GM23338 (cell line): ENCODE results near the gene RGL2. TPM values are rescaled to one million over a fixed set of nuclear protein-coding genes. Genes with fewer than 3 reads are reported as not detected.

Experiments used
- ATAC-seq: fragments of 200-7000 bp; cut with Tn5 transposase; 3 replicates; pipeline ENCODE4 v1.9.1; 2020
- DNase-seq: peaks from one replicate; pipeline ENCODE4 v3.0.0-alpha.2; 2015; ENCODE audit warnings: low spot score
- H2AFZ ChIP-seq: fragments of 200-600 bp; sonication (generic); 2 replicates; pipeline ENCODE4 v1.8.0; 2016; ENCODE audit warnings: antibody characterized with exemption, mild to moderate bottlenecking, moderate library complexity
- H3F3A ChIP-seq: fragments of 200-600 bp; sonication (generic); replicated peaks from 2 replicates; pipeline ENCODE4 v1.8.0; 2017; ENCODE audit warnings: antibody characterized with exemption, mixed run types, low read depth
- H3K27ac ChIP-seq: fragments of 200-600 bp; sonication (generic); 2 replicates; pipeline ENCODE4 v1.6.1; 2016; ENCODE audit warnings: low read depth
- H3K27me3 ChIP-seq: fragments of 200-600 bp; sonication (generic); 2 replicates; pipeline ENCODE4 v1.8.0; 2016; ENCODE audit warnings: mild to moderate bottlenecking, mixed run types, moderate library complexity; ENCODE audit not compliant: insufficient read depth
- H3K36me3 ChIP-seq: fragments of 200-600 bp; sonication (generic); 2 replicates; pipeline ENCODE4 v1.8.0; 2016; ENCODE audit warnings: mild to moderate bottlenecking; ENCODE audit not compliant: insufficient read depth
- H3K4me1 ChIP-seq: fragments of 200-600 bp; sonication (generic); 2 replicates; pipeline ENCODE4 v1.8.0; 2016; ENCODE audit warnings: mild to moderate bottlenecking, moderate library complexity; ENCODE audit not compliant: insufficient read depth
- H3K4me2 ChIP-seq: fragments of 200-600 bp; sonication (generic); 2 replicates; pipeline ENCODE4 v1.7.1; 2017; ENCODE audit warnings: mixed run types
- H3K4me3 ChIP-seq: fragments of 200-600 bp; sonication (generic); 2 replicates; pipeline ENCODE4 v1.6.1; 2016; ENCODE audit warnings: mixed run types
- H3K79me2 ChIP-seq: fragments of 200-600 bp; sonication (generic); replicated peaks from 2 replicates; pipeline ENCODE4 v1.8.0; 2017; ENCODE audit warnings: mild to moderate bottlenecking; ENCODE audit not compliant: insufficient read depth
- H3K9me2 ChIP-seq: fragments of 200-600 bp; sonication (generic); 2 replicates; pipeline ENCODE4 v1.8.0; 2017; ENCODE audit not compliant: insufficient read depth
- H4K20me1 ChIP-seq: fragments of 200-600 bp; sonication (generic); replicated peaks from 2 replicates; pipeline ENCODE4 v1.8.0; 2017; ENCODE audit warnings: mild to moderate bottlenecking; ENCODE audit not compliant: insufficient read depth
- H3K27ac Mint-ChIP-seq: 2 replicates; pipeline ENCODE4 v1.8.0; 2020; ENCODE audit warnings: inconsistent platforms, mild to moderate bottlenecking, moderate library complexity, mixed read lengths
- H3K27me3 Mint-ChIP-seq: 3 replicates; pipeline ENCODE4 v1.8.0; 2022; ENCODE audit warnings: low read depth, mild to moderate bottlenecking, moderate library complexity, mixed read lengths, inconsistent platforms; ENCODE audit not compliant: insufficient read depth, poor library complexity
- H3K36me3 Mint-ChIP-seq: 3 replicates; pipeline ENCODE4 v1.8.0; 2021; ENCODE audit warnings: low read depth, mild to moderate bottlenecking, inconsistent platforms, moderate library complexity, mixed read lengths
- H3K4me1 Mint-ChIP-seq: 3 replicates; pipeline ENCODE4 v1.8.0; 2020; ENCODE audit warnings: mild to moderate bottlenecking, inconsistent platforms, mixed read lengths
- H3K4me3 Mint-ChIP-seq: 3 replicates; pipeline ENCODE4 v1.8.0; 2021; ENCODE audit warnings: moderate library complexity, mild to moderate bottlenecking, inconsistent platforms, mixed read lengths
- H3K9me3 Mint-ChIP-seq: 3 replicates; pipeline ENCODE4 v1.8.0; 2020; ENCODE audit warnings: moderate library complexity, mild to moderate bottlenecking, inconsistent platforms, mixed read lengths
- CREB1 ChIP-seq: fragments of 250-450 bp; sonication (Bioruptor Pico); IDR thresholded peaks from 2 replicates; pipeline ENCODE4 v1.5.0; 2020; ENCODE audit warnings: low read depth, mild to moderate bottlenecking, moderate library complexity
- EZH2 ChIP-seq: fragments of 200-600 bp; sonication (generic); IDR thresholded peaks from one replicate; pipeline ENCODE4 v1.8.0; 2017; ENCODE audit warnings: antibody characterized with exemption, mild to moderate bottlenecking, low read depth; ENCODE audit not compliant: unreplicated experiment
- EZH2phosphoT487 ChIP-seq: fragments of 200-600 bp; sonication (generic); IDR thresholded peaks from one replicate; pipeline ENCODE4 v1.8.1; 2018; ENCODE audit warnings: antibody characterized with exemption; ENCODE audit not compliant: unreplicated experiment
- JUNB ChIP-seq: IDR thresholded peaks from one replicate; pipeline ENCODE4 v1.6.1; 2016; ENCODE audit warnings: antibody characterized with exemption; ENCODE audit not compliant: unreplicated experiment
- NANOG ChIP-seq: IDR thresholded peaks from 2 replicates; pipeline ENCODE4 v1.6.1; 2016; ENCODE audit warnings: antibody characterized with exemption, borderline replicate concordance
- POLR2AphosphoS5 ChIP-seq: IDR thresholded peaks from 2 replicates; pipeline ENCODE4 v1.6.1; 2016; ENCODE audit warnings: antibody characterized with exemption, low read depth
- STAT1 ChIP-seq: IDR thresholded peaks from one replicate; pipeline ENCODE4 v1.6.1; 2016; ENCODE audit warnings: antibody characterized with exemption; ENCODE audit not compliant: unreplicated experiment
- ZNF114 ChIP-seq: fragments of 250-450 bp; sonication (Bioruptor Pico); IDR thresholded peaks from 2 replicates; pipeline ENCODE4 v1.5.0; 2020; ENCODE audit warnings: mild to moderate bottlenecking, moderate library complexity
- ZNF331 ChIP-seq: fragments of 250-450 bp; sonication (Bioruptor Pico); IDR thresholded peaks from 2 replicates; pipeline ENCODE4 v1.5.0; 2020; ENCODE audit warnings: low read depth, mild to moderate bottlenecking, moderate library complexity
- polyA plus RNA-seq: library from polyadenylated mRNA; unstranded; fragments of >200 nt; fragmentation: Nextera tagmentation; extraction: Ambion mirVana; gene quantifications from 2 replicates; pipeline ENCODE4 v1.2.1, GENCODE V29; 2016
- total RNA-seq: library from RNA; depleted of rRNA; stranded (reverse); fragments of >200 nt; shearing (Covaris generic); gene quantifications from 2 replicates; pipeline ENCODE4 v1.2.3, GENCODE V29; 2014
- TF ChIP-seq, protein P1 (sequence below): IDR thresholded peaks from 2 replicates; pipeline ENCODE4 v1.6.1; 2016; ENCODE audit warnings: antibody characterized with exemption
- TF ChIP-seq, protein P2 (sequence below): IDR thresholded peaks from one replicate; pipeline ENCODE4 v1.6.1; 2018; ENCODE audit warnings: antibody characterized with exemption; ENCODE audit not compliant: unreplicated experiment
- TF ChIP-seq, protein P3 (sequence below), 2 experiments: fragments of 200-600 bp in 1 of 2; sonication (generic) in 1 of 2; conservative IDR thresholded peaks; 2 replicates each; pipeline versions ENCODE4 v1.5.1 to v1.6.1; 2016 to 2017; ENCODE audit warnings: antibody characterized with exemption in 2 of 2, low read depth in 2 of 2, mild to moderate bottlenecking in 2 of 2, moderate library complexity in 1 of 2
- TF ChIP-seq, protein P4 (sequence below): fragments of 250-450 bp; sonication (Bioruptor Pico); IDR thresholded peaks from 2 replicates; pipeline ENCODE4 v1.5.0; 2020; ENCODE audit warnings: mild to moderate bottlenecking, moderate library complexity

RGL2 gene
- total and polyA plus RNA-seq, 2 experiments from 2014 or later, result 28.0 to 52.2 TPM

DNA sequence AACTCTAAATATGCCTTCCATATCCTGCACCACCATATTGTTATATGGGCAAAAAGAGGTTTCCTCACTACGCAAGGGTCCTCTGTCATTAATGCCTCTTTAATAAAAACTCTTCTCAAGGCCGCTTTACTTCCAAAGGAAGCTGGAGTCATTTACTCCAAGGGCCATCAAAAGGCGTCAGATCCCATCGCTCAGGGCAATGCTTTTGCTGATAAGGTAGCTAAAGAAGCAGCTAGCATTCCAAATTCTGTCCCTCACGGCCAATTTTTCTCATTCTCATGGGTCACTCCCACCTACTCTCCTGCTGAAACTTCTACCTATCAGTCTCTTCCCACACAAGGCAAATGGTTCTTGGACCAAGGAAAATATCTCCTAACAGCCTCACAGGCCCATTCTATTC is 49.1 kb upstream of the RGL2 start:
- no peak overlapping the region for H3K27ac Mint-ChIP-seq
- H3K4me1 ChIP-seq, result peaks cover 8% of the 10 kb centered on the region; the same call in 1 of the 2 replicates
- no peak for ATAC-seq

More for the DNA sequence above, 49.1 kb upstream of the RGL2 start:
- Mint-ChIP-seq H3K4me3 (no peak overlapping the region), H3K27me3 (peaks cover 8% of the 10 kb centered on the region), H3K4me1 (peaks cover 17% of the 10 kb centered on the region), H3K36me3 (no peaks in the 10 kb centered on the region), H3K9me3 (no peaks in the 10 kb centered on the region)
- Histone ChIP-seq H3K79me2 (no peaks in the 10 kb centered on the region), H3F3A (0 out of 2 replicates have a peak, but pooled peaks cover 3% of the 10 kb centered on the region), H3K27ac (no peak overlapping the region), H3K4me2 (no peak overlapping the region), H3K9me2 (no peaks in the 10 kb centered on the region), H3K4me3 (no peak overlapping the region), H3K36me3 (no peaks in the 10 kb centered on the region), H4K20me1 (no peaks in the 10 kb centered on the region), H2AFZ (no peak overlapping the region), H3K27me3 (no peaks in the 10 kb centered on the region)
- DNase-seq, result no peak
- TF ChIP-seq EZH2 (no peak), JUNB (no peak), NANOG (no peak), EZH2phosphoT487 (no peak), CREB1 (CRISPR knock-in tag) (no peak), POLR2AphosphoS5 (no peak), ZNF114 (CRISPR knock-in tag) (no peak), STAT1 (no peak), ZNF331 (no peak)
- TF ChIP-seq, protein P1, sequence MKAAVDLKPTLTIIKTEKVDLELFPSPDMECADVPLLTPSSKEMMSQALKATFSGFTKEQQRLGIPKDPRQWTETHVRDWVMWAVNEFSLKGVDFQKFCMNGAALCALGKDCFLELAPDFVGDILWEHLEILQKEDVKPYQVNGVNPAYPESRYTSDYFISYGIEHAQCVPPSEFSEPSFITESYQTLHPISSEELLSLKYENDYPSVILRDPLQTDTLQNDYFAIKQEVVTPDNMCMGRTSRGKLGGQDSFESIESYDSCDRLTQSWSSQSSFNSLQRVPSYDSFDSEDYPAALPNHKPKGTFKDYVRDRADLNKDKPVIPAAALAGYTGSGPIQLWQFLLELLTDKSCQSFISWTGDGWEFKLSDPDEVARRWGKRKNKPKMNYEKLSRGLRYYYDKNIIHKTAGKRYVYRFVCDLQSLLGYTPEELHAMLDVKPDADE, result no peak
- TF ChIP-seq, protein P2, sequence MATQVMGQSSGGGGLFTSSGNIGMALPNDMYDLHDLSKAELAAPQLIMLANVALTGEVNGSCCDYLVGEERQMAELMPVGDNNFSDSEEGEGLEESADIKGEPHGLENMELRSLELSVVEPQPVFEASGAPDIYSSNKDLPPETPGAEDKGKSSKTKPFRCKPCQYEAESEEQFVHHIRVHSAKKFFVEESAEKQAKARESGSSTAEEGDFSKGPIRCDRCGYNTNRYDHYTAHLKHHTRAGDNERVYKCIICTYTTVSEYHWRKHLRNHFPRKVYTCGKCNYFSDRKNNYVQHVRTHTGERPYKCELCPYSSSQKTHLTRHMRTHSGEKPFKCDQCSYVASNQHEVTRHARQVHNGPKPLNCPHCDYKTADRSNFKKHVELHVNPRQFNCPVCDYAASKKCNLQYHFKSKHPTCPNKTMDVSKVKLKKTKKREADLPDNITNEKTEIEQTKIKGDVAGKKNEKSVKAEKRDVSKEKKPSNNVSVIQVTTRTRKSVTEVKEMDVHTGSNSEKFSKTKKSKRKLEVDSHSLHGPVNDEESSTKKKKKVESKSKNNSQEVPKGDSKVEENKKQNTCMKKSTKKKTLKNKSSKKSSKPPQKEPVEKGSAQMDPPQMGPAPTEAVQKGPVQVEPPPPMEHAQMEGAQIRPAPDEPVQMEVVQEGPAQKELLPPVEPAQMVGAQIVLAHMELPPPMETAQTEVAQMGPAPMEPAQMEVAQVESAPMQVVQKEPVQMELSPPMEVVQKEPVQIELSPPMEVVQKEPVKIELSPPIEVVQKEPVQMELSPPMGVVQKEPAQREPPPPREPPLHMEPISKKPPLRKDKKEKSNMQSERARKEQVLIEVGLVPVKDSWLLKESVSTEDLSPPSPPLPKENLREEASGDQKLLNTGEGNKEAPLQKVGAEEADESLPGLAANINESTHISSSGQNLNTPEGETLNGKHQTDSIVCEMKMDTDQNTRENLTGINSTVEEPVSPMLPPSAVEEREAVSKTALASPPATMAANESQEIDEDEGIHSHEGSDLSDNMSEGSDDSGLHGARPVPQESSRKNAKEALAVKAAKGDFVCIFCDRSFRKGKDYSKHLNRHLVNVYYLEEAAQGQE, result no peak
- TF ChIP-seq, protein P3, sequence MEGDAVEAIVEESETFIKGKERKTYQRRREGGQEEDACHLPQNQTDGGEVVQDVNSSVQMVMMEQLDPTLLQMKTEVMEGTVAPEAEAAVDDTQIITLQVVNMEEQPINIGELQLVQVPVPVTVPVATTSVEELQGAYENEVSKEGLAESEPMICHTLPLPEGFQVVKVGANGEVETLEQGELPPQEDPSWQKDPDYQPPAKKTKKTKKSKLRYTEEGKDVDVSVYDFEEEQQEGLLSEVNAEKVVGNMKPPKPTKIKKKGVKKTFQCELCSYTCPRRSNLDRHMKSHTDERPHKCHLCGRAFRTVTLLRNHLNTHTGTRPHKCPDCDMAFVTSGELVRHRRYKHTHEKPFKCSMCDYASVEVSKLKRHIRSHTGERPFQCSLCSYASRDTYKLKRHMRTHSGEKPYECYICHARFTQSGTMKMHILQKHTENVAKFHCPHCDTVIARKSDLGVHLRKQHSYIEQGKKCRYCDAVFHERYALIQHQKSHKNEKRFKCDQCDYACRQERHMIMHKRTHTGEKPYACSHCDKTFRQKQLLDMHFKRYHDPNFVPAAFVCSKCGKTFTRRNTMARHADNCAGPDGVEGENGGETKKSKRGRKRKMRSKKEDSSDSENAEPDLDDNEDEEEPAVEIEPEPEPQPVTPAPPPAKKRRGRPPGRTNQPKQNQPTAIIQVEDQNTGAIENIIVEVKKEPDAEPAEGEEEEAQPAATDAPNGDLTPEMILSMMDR (conservative IDR thresholded peaks at IDR 0.05; ENCODE audit: low read depth in 2 of 2), result no peak
- TF ChIP-seq, protein P4, sequence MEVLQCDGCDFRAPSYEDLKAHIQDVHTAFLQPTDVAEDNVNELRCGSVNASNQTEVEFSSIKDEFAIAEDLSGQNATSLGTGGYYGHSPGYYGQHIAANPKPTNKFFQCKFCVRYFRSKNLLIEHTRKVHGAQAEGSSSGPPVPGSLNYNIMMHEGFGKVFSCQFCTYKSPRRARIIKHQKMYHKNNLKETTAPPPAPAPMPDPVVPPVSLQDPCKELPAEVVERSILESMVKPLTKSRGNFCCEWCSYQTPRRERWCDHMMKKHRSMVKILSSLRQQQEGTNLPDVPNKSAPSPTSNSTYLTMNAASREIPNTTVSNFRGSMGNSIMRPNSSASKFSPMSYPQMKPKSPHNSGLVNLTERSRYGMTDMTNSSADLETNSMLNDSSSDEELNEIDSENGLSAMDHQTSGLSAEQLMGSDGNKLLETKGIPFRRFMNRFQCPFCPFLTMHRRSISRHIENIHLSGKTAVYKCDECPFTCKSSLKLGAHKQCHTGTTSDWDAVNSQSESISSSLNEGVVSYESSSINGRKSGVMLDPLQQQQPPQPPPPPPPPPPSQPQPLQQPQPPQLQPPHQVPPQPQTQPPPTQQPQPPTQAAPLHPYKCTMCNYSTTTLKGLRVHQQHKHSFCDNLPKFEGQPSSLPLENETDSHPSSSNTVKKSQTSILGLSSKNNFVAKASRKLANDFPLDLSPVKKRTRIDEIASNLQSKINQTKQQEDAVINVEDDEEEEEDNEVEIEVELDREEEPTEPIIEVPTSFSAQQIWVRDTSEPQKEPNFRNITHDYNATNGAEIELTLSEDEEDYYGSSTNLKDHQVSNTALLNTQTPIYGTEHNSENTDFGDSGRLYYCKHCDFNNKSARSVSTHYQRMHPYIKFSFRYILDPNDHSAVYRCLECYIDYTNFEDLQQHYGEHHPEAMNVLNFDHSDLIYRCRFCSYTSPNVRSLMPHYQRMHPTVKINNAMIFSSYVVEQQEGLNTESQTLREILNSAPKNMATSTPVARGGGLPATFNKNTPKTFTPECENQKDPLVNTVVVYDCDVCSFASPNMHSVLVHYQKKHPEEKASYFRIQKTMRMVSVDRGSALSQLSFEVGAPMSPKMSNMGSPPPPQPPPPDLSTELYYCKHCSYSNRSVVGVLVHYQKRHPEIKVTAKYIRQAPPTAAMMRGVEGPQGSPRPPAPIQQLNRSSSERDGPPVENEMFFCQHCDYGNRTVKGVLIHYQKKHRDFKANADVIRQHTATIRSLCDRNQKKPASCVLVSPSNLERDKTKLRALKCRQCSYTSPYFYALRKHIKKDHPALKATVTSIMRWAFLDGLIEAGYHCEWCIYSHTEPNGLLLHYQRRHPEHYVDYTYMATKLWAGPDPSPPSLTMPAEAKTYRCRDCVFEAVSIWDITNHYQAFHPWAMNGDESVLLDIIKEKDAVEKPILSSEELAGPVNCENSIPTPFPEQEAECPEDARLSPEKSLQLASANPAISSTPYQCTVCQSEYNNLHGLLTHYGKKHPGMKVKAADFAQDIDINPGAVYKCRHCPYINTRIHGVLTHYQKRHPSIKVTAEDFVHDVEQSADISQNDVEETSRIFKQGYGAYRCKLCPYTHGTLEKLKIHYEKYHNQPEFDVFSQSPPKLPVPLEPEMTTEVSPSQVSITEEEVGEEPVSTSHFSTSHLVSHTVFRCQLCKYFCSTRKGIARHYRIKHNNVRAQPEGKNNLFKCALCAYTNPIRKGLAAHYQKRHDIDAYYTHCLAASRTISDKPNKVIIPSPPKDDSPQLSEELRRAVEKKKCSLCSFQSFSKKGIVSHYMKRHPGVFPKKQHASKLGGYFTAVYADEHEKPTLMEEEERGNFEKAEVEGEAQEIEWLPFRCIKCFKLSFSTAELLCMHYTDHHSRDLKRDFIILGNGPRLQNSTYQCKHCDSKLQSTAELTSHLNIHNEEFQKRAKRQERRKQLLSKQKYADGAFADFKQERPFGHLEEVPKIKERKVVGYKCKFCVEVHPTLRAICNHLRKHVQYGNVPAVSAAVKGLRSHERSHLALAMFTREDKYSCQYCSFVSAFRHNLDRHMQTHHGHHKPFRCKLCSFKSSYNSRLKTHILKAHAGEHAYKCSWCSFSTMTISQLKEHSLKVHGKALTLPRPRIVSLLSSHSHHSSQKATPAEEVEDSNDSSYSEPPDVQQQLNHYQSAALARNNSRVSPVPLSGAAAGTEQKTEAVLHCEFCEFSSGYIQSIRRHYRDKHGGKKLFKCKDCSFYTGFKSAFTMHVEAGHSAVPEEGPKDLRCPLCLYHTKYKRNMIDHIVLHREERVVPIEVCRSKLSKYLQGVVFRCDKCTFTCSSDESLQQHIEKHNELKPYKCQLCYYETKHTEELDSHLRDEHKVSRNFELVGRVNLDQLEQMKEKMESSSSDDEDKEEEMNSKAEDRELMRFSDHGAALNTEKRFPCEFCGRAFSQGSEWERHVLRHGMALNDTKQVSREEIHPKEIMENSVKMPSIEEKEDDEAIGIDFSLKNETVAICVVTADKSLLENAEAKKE (CRISPR knock-in tag), result no peak
